HEK293 (cell line): ENCODE data around the gene ZNF444.
A peak's percentile ranks its signal among the peaks of the same experiment; 100 is the strongest.

ENCODE experiments used
- CTCF ChIA-PET: fragments of 350-600 bp; formaldehyde crosslinking; extraction: SDS; loops from one replicate; lab custom pipeline; 2021; ENCODE audit warnings: antibody characterized with exemption; lab: Yijun Ruan, JAX
- POLR2A ChIA-PET: fragments of 300-600 bp; formaldehyde crosslinking; extraction: SDS; loops from one replicate; lab custom pipeline; 2020; ENCODE audit warnings: antibody characterized with exemption, inconsistent platforms; lab: Yijun Ruan, JAX
- H3K27ac ChIP-seq: fragments of 200-500 bp; sonication (Bioruptor generic); 2 replicates; pipeline ENCODE4 v1.5.1; 2014; ENCODE audit warnings: low read depth, low read length, control low read depth, inconsistent platforms; ENCODE audit errors: extremely low read depth
- H3K36me3 ChIP-seq, 2 experiments: fragments of 200-500 bp in 1 of 2; sonication (Bioruptor generic) in 1 of 2; 1 replicate in 1 of 2; 2 replicates in 1 of 2; pipeline ENCODE4 v1.5.1; 2014 to 2017; ENCODE audit warnings: inconsistent platforms in 2 of 2, low read length in 2 of 2; ENCODE audit not compliant: control insufficient read depth in 2 of 2, insufficient read depth in 1 of 2
- H3K4me1 ChIP-seq: fragments of 200-500 bp; sonication (Bioruptor generic); 2 replicates; pipeline ENCODE4 v1.5.1; 2014; ENCODE audit warnings: mild to moderate bottlenecking, low read length, inconsistent platforms; ENCODE audit not compliant: control insufficient read depth, insufficient read depth
- H3K4me3 ChIP-seq: 2 replicates; pipeline ENCODE4 v1.5.1; 2011; ENCODE audit warnings: low read depth, mild to moderate bottlenecking, control low read depth, low read length, moderate library complexity
- H3K9me3 ChIP-seq: fragments of 200-500 bp; sonication (Bioruptor generic); 2 replicates; pipeline ENCODE4 v1.5.1; 2014; ENCODE audit warnings: low read depth, low read length, inconsistent platforms; ENCODE audit not compliant: control insufficient read depth, insufficient read depth
- EGR2 ChIP-seq: fragments of 450-650 bp; formaldehyde crosslinking; IDR thresholded peaks from 2 replicates; pipeline ENCODE4 v1.5.1; 2016; ENCODE audit warnings: low read depth, missing biosample characterization, missing genetic modification characterization
- KLF1 ChIP-seq: fragments of 450-650 bp; formaldehyde crosslinking; IDR thresholded peaks from 2 replicates; pipeline ENCODE4 v1.5.1; 2016; ENCODE audit warnings: missing biosample characterization, missing genetic modification characterization
- MYNN ChIP-seq: fragments of 450-650 bp; formaldehyde crosslinking; IDR thresholded peaks from 2 replicates; pipeline ENCODE4 v1.5.1; 2016; ENCODE audit warnings: missing biosample characterization, missing genetic modification characterization, borderline replicate concordance
- SP2 ChIP-seq: fragments of 450-650 bp; formaldehyde crosslinking; IDR thresholded peaks from 2 replicates; pipeline ENCODE4 v1.5.1; 2016; ENCODE audit warnings: missing biosample characterization, missing genetic modification characterization
- SP7 ChIP-seq: fragments of 450-650 bp; formaldehyde crosslinking; IDR thresholded peaks from 2 replicates; pipeline ENCODE4 v1.5.1; 2016; ENCODE audit warnings: missing biosample characterization, missing genetic modification characterization
- TSHZ1 ChIP-seq: fragments of 450-650 bp; formaldehyde crosslinking; IDR thresholded peaks from 2 replicates; pipeline ENCODE4 v1.5.1; 2016; ENCODE audit warnings: missing biosample characterization, missing genetic modification characterization, borderline replicate concordance
- YY2 ChIP-seq: fragments of 450-650 bp; formaldehyde crosslinking; IDR thresholded peaks from 2 replicates; pipeline ENCODE4 v1.5.1; 2016; ENCODE audit warnings: missing biosample characterization, missing genetic modification characterization
- ZBTB17 ChIP-seq: fragments of 450-650 bp; formaldehyde crosslinking; IDR thresholded peaks from 2 replicates; pipeline ENCODE4 v1.5.1; 2016; ENCODE audit warnings: missing biosample characterization, missing genetic modification characterization
- ZFHX2 ChIP-seq: fragments of 450-650 bp; formaldehyde crosslinking; conservative IDR thresholded peaks from 2 replicates; pipeline ENCODE4 v1.5.1; 2016; ENCODE audit warnings: missing biosample characterization, missing genetic modification characterization
- ZFP41 ChIP-seq: fragments of 450-650 bp; formaldehyde crosslinking; IDR thresholded peaks from 2 replicates; pipeline ENCODE4 v1.5.1; 2016; ENCODE audit warnings: missing biosample characterization, missing genetic modification characterization, borderline replicate concordance
- ZNF132 ChIP-seq: fragments of 450-650 bp; formaldehyde crosslinking; IDR thresholded peaks from 2 replicates; pipeline ENCODE4 v1.5.1; 2017; ENCODE audit warnings: missing biosample characterization, missing genetic modification characterization, borderline replicate concordance
- ZNF138 ChIP-seq: fragments of 450-650 bp; formaldehyde crosslinking; IDR thresholded peaks from 2 replicates; pipeline ENCODE4 v1.5.1; 2016; ENCODE audit warnings: missing biosample characterization, missing genetic modification characterization, borderline replicate concordance
- ZNF16 ChIP-seq: fragments of 450-650 bp; formaldehyde crosslinking; IDR thresholded peaks from 2 replicates; pipeline ENCODE4 v1.5.1; 2016; ENCODE audit warnings: low read depth, missing biosample characterization, missing genetic modification characterization
- ZNF24 ChIP-seq: fragments of 450-650 bp; formaldehyde crosslinking; IDR thresholded peaks from 2 replicates; pipeline ENCODE4 v1.5.1; 2016; ENCODE audit warnings: missing biosample characterization, missing genetic modification characterization
- ZNF354C ChIP-seq: fragments of 450-650 bp; formaldehyde crosslinking; IDR thresholded peaks from 2 replicates; pipeline ENCODE4 v1.5.1; 2016; ENCODE audit warnings: missing biosample characterization, missing genetic modification characterization, low read depth, borderline replicate concordance
- ZNF366 ChIP-seq: fragments of 450-650 bp; formaldehyde crosslinking; conservative IDR thresholded peaks from 2 replicates; pipeline ENCODE4 v1.5.1; 2016; ENCODE audit warnings: missing biosample characterization, missing genetic modification characterization
- ZNF37A ChIP-seq: fragments of 450-650 bp; IDR thresholded peaks from 2 replicates; pipeline ENCODE4 v1.5.1; 2018; ENCODE audit warnings: missing biosample characterization, missing genetic modification characterization
- ZNF530 ChIP-seq: fragments of 450-650 bp; formaldehyde crosslinking; IDR thresholded peaks from 2 replicates; pipeline ENCODE4 v1.5.1; 2016; ENCODE audit warnings: low read depth, missing biosample characterization, missing genetic modification characterization
- ZNF621 ChIP-seq: fragments of 450-650 bp; formaldehyde crosslinking; IDR thresholded peaks from 2 replicates; pipeline ENCODE4 v1.5.1; 2017; ENCODE audit warnings: missing biosample characterization, missing genetic modification characterization
- ZNF658 ChIP-seq: fragments of 450-650 bp; formaldehyde crosslinking; IDR thresholded peaks from 2 replicates; pipeline ENCODE4; 2016; ENCODE audit warnings: missing biosample characterization, missing genetic modification characterization
- TF ChIP-seq, protein P1 (sequence below): fragments of 450-650 bp; formaldehyde crosslinking; IDR thresholded peaks from 2 replicates; pipeline ENCODE4 v1.5.1; 2016; ENCODE audit warnings: missing biosample characterization, missing genetic modification characterization
- TF ChIP-seq, protein P2 (sequence below): fragments of 450-650 bp; formaldehyde crosslinking; IDR thresholded peaks from 2 replicates; pipeline ENCODE4 v1.5.1; 2016; ENCODE audit warnings: missing biosample characterization, missing genetic modification characterization

Gene ZNF444

GRCh38 chr19:56159009-56159559 is 18.0 kb downstream of the ZNF444 start:
- POLR2A ChIA-PET: no interaction called here

DNA sequence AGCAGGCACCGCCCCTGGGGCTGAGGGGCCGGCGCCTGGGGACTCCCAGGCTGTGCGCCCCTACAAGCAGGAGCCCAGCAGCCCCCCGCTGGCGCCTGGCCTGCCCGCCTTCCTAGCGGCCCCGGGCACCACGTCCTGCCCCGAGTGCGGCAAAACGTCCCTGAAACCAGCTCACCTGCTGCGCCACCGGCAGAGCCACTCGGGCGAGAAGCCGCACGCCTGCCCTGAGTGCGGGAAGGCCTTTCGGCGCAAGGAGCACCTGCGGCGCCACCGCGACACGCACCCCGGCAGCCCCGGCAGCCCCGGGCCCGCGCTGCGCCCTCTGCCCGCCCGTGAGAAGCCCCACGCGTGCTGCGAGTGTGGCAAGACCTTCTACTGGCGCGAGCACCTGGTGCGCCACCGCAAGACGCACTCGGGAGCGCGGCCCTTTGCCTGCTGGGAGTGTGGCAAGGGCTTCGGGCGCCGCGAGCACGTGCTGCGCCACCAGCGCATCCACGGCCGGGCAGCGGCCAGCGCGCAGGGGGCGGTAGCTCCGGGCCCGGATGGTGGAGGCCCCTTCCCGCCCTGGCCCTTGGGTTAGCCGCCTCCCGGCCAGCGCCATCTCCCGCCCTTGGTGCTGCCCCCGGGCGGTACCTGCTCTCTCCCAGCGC is 18.7 kb downstream of the ZNF444 start:
- TF ChIP-seq ZNF530 (tag by site-specific recombination) (no peak), ZNF16 (no peak)
- TF ChIP-seq, all 188 proteins: peak for 0
- CTCF ChIA-PET: interaction anchor here (1.1 kb wide), 1 partner anchor 78 kb away, joined by 4 read pairs; no protein-coding TSS in a partner anchor
- Histone ChIP-seq H3K9me3 (no peaks in the 10 kb centered on the region), H3K27ac (no peak overlapping the region), H3K4me1 (no peaks in the 10 kb centered on the region), H3K36me3 (peaks cover 17 to 64% of the 10 kb centered on the region in 2 experiments), H3K4me3 (no peak overlapping the region)
- POLR2A ChIA-PET: no interaction called here

More at GRCh38 chr19:56159009-56159559, 18.0 kb downstream of the ZNF444 start:
- CTCF ChIA-PET: no interaction called here
- Histone ChIP-seq H3K9me3 (no peaks in the 10 kb centered on the region), H3K36me3 (peaks cover 17 to 70% of the 10 kb centered on the region in 2 experiments), H3K4me3 (no peak overlapping the region), H3K27ac (no peak overlapping the region), H3K4me1 (no peaks in the 10 kb centered on the region)
- peak; percentile 56; the same call in 1 of the 2 replicates for TF ChIP-seq ZBTB17 (tag by site-specific recombination)
- TF ChIP-seq SP7 (tag by site-specific recombination): peak; percentile 49; the same call in 1 of the 2 replicates
- TF ChIP-seq ZNF658: no peak
- TF ChIP-seq ZNF24: no peak
- TF ChIP-seq ZNF37A (tag by site-specific recombination): no peak
- peak; percentile 99 for TF ChIP-seq ZFHX2 (tag by site-specific recombination)
- TF ChIP-seq EGR2 (tag by site-specific recombination): peak; percentile 100
- peak; percentile 95 for TF ChIP-seq ZNF366 (tag by site-specific recombination)
- TF ChIP-seq, protein P1, sequence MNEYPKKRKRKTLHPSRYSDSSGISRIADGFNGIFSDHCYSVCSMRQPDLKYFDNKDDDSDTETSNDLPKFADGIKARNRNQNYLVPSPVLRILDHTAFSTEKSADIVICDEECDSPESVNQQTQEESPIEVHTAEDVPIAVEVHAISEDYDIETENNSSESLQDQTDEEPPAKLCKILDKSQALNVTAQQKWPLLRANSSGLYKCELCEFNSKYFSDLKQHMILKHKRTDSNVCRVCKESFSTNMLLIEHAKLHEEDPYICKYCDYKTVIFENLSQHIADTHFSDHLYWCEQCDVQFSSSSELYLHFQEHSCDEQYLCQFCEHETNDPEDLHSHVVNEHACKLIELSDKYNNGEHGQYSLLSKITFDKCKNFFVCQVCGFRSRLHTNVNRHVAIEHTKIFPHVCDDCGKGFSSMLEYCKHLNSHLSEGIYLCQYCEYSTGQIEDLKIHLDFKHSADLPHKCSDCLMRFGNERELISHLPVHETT: no peak
- TF ChIP-seq ZNF354C (tag by site-specific recombination): no peak
- peak; percentile 63; the same call in 1 of the 2 replicates for TF ChIP-seq KLF1
- TF ChIP-seq SP2 (tag by site-specific recombination): peak; percentile 21
- TF ChIP-seq TSHZ1: peak; percentile 52; the same call in 1 of the 2 replicates

GRCh38 chr19:56161534-56161933 is 20.4 kb downstream of the ZNF444 start:
- Histone ChIP-seq H3K9me3 (no peaks in the 10 kb centered on the region), H3K36me3 (peaks cover 13 to 46% of the 10 kb centered on the region in 2 experiments), H3K4me3 (no peak overlapping the region), H3K27ac (no peak overlapping the region), H3K4me1 (no peaks in the 10 kb centered on the region)
- CTCF ChIA-PET: interaction anchor here (1.0 kb wide), 1 partner anchor 92 kb away, joined by 3 read pairs; no protein-coding TSS in a partner anchor
- POLR2A ChIA-PET: no interaction called here
- no peak for TF ChIP-seq YY2 (tag by site-specific recombination)
- no peak for TF ChIP-seq ZNF621
- TF ChIP-seq, protein P2, sequence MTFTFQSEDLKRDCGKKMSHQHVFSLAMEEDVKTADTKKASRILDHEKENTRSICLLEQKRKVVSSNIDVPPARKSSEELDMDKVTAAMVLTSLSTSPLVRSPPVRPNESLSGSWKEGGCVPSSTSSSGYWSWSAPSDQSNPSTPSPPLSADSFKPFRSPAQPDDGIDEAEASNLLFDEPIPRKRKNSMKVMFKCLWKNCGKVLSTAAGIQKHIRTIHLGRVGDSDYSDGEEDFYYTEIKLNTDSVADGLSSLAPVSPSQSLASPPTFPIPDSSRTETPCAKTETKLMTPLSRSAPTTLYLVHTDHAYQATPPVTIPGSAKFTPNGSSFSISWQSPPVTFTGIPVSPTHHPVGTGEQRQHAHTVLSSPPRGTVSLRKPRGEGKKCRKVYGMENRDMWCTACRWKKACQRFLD (tag by site-specific recombination): no peak
- TF ChIP-seq ZFP41 (tag by site-specific recombination): no peak
- TF ChIP-seq MYNN (tag by site-specific recombination): no peak
- TF ChIP-seq ZNF16: no peak
- TF ChIP-seq TSHZ1: no peak
- no peak for TF ChIP-seq ZNF138 (tag by site-specific recombination)
- TF ChIP-seq ZNF132: no peak
